Activated naive CD4-positive, alpha-beta T cell (primary cell): Measurements from ENCODE around the gene CKLF.
"Not testable (repeated sequence)": the region's sequence is repeated elsewhere in the genome, so short reads cannot be mapped to it uniquely, and the experiment has no call there.

Experiments used
- DNase-seq, 4 experiments: peaks; one replicate each; lab custom pipeline; 2025; lab: John Stamatoyannopoulos, UW

The CKLF gene

GRCh38 chr16:66596986-66597848, 44.8 kb downstream of the CKLF start:
- no peak for DNase-seq

GRCh38 chr16:66598111-66598510, 45.7 kb downstream of the CKLF start:
- no peak for DNase-seq

- DNase-seq = no peak
Measured at GRCh38 chr16:66599726-66600125, 47.4 kb downstream of the CKLF start.

GRCh38 chr16:66600477-66600876, 48.1 kb downstream of the CKLF start:
- no peak for DNase-seq

- DNase-seq = no peak
Measured at GRCh38 chr16:66601471-66601870, 49.1 kb downstream of the CKLF start.

GRCh38 chr16:66603537-66604375, 51.4 kb downstream of the CKLF start:
- DNase-seq = peak in 3 of 4 experiments; percentile 31 to 70 (median 62)

- DNase-seq = peak; percentile 41 to 70 (median 55)
Measured at GRCh38 chr16:66604376-66605176, 52.2 kb downstream of the CKLF start, which contains the start of gene CMTM3. CMTM3 (plus strand) TSS chr16:66604704; CDS start chr16:66604806, 102 bp downstream.

- peak in 1 of 4 experiments; percentile 53 for DNase-seq
Measured at GRCh38 chr16:66605177-66605978, 53.0 kb downstream of the CKLF start.

GRCh38 chr16:66605979-66606751, 53.8 kb downstream of the CKLF start:
- DNase-seq = no peak

- DNase-seq = peak; percentile 64 to 83 (median 71)
Measured at GRCh38 chr16:66608241-66609138, 56.1 kb downstream of the CKLF start.

GRCh38 chr16:66609139-66609510, 56.7 kb downstream of the CKLF start:
- no peak for DNase-seq

- no peak for DNase-seq
Measured at GRCh38 chr16:66610111-66610820, 57.9 kb downstream of the CKLF start.

- DNase-seq = not testable (repeated sequence)
Measured at GRCh38 chr16:66611911-66612310, 59.5 kb downstream of the CKLF start.

- no peak for DNase-seq
Measured at GRCh38 chr16:66612422-66612821, 60.0 kb downstream of the CKLF start.

GRCh38 chr16:66614161-66614802, 61.9 kb downstream of the CKLF start:
- no peak for DNase-seq
